ENCODE data around the gene LMBRD1.

The LMBRD1 gene

DNA sequence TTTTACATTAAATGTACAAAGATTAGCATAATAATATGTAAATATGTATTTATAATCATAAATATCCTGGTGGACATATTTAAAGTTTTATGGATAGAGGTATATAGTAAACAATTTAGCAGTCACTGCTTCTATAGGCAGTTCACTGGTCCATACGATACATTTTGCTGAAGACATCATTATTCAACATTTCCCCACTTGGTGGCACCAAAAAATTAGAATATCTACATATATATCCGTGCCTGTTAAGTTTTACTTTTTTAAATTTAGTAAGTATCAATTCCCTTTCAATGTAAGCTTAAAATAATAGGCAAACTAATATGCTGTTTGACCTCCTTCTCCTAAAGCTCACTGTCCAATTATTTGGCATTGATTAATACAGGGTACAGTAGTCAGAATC lies 64.2 kb downstream of the LMBRD1 start:
- Histone ChIP-seq H3K27me3 (ENCODE audit: insufficient read depth, poor library complexity, severe bottlenecking) (no peaks in the 10 kb centered on the region), H3K4me3 (ENCODE audit: severe bottlenecking) (no peak overlapping the region), H3K4me1 (ENCODE audit: insufficient read depth, poor library complexity, severe bottlenecking) (no peaks in the 10 kb centered on the region), H3K36me3 (ENCODE audit: low read depth) (peaks cover 4% of the 10 kb centered on the region; the same call in 1 of the 2 replicates), H3K27ac (ENCODE audit: poor library complexity, severe bottlenecking) (no peak overlapping the region), H3K9me3 (ENCODE audit: severe bottlenecking) (no peaks in the 10 kb centered on the region)
- ATAC-seq (ENCODE audit: low read depth) (no peak), DNase-seq (ENCODE audit: low spot score) (no peak)
- TF ChIP-seq, protein P1, sequence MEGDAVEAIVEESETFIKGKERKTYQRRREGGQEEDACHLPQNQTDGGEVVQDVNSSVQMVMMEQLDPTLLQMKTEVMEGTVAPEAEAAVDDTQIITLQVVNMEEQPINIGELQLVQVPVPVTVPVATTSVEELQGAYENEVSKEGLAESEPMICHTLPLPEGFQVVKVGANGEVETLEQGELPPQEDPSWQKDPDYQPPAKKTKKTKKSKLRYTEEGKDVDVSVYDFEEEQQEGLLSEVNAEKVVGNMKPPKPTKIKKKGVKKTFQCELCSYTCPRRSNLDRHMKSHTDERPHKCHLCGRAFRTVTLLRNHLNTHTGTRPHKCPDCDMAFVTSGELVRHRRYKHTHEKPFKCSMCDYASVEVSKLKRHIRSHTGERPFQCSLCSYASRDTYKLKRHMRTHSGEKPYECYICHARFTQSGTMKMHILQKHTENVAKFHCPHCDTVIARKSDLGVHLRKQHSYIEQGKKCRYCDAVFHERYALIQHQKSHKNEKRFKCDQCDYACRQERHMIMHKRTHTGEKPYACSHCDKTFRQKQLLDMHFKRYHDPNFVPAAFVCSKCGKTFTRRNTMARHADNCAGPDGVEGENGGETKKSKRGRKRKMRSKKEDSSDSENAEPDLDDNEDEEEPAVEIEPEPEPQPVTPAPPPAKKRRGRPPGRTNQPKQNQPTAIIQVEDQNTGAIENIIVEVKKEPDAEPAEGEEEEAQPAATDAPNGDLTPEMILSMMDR (IDR thresholded peaks at IDR 0.05; ENCODE audit: poor library complexity, severe bottlenecking): peak; percentile 41

DNA sequence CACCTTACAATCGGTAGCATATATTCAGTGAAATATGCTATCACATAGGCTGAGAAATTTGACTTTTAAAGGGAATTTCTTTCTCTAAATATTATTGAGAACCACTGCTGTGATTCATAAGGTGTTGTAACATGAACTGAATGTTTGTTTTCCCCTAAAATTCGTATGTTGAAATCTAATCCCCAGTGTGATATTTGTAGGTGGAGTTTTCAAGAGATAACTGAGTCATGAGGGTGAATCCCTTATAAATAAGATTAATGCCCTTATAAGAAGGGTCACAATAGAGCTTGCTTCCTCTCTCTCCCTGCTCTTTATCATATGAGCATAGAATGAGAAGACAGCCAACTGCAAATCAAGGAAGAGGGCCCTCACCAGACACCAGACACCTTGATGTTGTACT lies 64.8 kb downstream of the LMBRD1 start:
- no peak overlapping the region for H3K27ac ChIP-seq (ENCODE audit: poor library complexity, severe bottlenecking)
- no peaks in the 10 kb centered on the region for H3K9me3 ChIP-seq (ENCODE audit: severe bottlenecking)
- ATAC-seq (ENCODE audit: low read depth) (no peak), DNase-seq (ENCODE audit: low spot score) (no peak)
- H3K27me3 ChIP-seq (ENCODE audit: insufficient read depth, poor library complexity, severe bottlenecking): no peaks in the 10 kb centered on the region
- TF ChIP-seq, protein P1 (IDR thresholded peaks at IDR 0.05; ENCODE audit: poor library complexity, severe bottlenecking): no peak
- no peak overlapping the region for H3K4me3 ChIP-seq (ENCODE audit: severe bottlenecking)
- peaks cover 2% of the 10 kb centered on the region; the same call in 1 of the 2 replicates for H3K36me3 ChIP-seq (ENCODE audit: low read depth)
- no peaks in the 10 kb centered on the region for H3K4me1 ChIP-seq (ENCODE audit: insufficient read depth, poor library complexity, severe bottlenecking)

DNA sequence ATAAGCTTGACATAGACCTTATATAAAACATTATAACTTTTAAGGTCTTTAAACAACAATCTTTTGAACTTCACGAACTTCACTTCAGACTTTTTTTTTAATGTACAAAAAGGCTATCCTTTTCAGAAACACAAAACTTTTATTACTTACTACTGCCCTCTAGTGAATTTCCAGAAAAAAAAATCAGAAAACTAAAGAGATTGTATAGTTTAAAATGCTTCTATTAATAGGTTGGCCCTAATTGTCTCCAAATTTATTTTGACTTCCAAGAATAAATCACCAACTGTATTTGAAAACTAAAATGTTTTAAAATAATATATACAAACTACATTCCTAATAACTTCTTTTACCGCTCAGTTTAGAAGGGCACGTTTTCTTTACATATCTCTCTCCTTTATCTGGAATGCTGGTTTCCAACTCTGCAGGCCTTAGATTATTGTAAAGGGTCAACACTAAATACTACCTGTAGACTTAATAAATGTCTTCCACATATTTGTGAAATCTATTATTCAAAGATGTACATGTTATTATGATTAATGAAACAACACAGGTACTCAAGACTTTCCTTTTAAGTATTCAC lies 66.8 kb downstream of the LMBRD1 start:
- Histone ChIP-seq H3K36me3 (ENCODE audit: low read depth) (no peaks in the 10 kb centered on the region), H3K9me3 (ENCODE audit: severe bottlenecking) (no peaks in the 10 kb centered on the region), H3K27me3 (ENCODE audit: insufficient read depth, poor library complexity, severe bottlenecking) (no peaks in the 10 kb centered on the region), H3K27ac (ENCODE audit: poor library complexity, severe bottlenecking) (no peak overlapping the region), H3K4me3 (ENCODE audit: severe bottlenecking) (no peak overlapping the region), H3K4me1 (ENCODE audit: insufficient read depth, poor library complexity, severe bottlenecking) (no peaks in the 10 kb centered on the region)
- DNase-seq (ENCODE audit: low spot score) (no peak), ATAC-seq (ENCODE audit: low read depth) (no peak)
- TF ChIP-seq, protein P1 (IDR thresholded peaks at IDR 0.05; ENCODE audit: poor library complexity, severe bottlenecking): peak; percentile 65

DNA sequence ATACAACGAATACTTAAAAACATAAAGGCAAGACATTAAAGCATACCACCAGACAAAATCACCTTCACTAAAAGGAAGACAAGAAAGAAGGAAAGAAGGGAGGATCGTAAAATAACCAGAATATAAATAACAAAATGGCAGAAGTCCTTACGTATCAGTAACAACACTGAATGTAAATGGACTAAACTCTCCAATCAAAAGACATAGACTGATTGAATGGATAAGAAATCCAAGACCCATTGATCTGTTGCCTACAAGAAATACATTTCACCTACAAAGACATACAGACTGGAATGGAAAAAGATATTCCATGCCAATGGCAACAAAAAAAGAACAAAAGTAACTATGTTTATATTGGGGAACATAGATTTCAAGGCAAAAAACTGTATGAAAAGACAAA lies 74.1 kb downstream of the LMBRD1 start:
- Histone ChIP-seq H3K4me3 (ENCODE audit: severe bottlenecking) (no peak overlapping the region), H3K9me3 (ENCODE audit: severe bottlenecking) (peaks cover 4% of the 10 kb centered on the region), H3K36me3 (ENCODE audit: low read depth) (peaks cover 11% of the 10 kb centered on the region), H3K27me3 (ENCODE audit: insufficient read depth, poor library complexity, severe bottlenecking) (no peaks in the 10 kb centered on the region), H3K4me1 (ENCODE audit: insufficient read depth, poor library complexity, severe bottlenecking) (no peaks in the 10 kb centered on the region), H3K27ac (ENCODE audit: poor library complexity, severe bottlenecking) (no peak overlapping the region)
- TF ChIP-seq, protein P1 (IDR thresholded peaks at IDR 0.05; ENCODE audit: poor library complexity, severe bottlenecking): no peak
- ATAC-seq (ENCODE audit: low read depth) (no peak), DNase-seq (ENCODE audit: low spot score) (no peak)

DNA sequence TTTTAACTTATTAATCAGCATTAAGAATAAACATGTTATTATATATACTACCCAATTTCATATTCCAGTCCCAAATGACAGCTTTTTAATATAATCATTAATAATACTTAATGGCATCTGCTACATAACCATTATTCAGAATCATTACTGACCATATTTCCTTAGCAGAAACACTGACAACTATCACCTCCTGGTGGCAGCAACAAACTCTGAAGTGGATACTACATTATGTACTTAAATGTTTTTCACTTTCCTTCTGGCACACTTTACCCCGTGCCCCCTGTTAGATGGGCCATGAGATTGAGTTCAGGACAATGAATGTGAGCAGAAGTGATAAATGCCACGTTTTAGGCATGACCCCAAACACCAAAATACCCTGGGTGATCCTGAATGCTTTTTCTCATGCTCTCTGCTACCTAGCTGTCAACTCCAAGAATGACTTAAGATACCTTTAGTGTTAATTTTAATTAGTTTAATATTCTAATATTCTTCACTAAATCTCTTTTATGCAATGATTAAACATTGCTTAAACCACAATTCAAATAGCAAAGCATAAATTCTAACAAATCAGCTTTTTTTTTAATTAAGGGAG lies 77.1 kb downstream of the LMBRD1 start:
- Histone ChIP-seq H3K4me3 (ENCODE audit: severe bottlenecking) (no peak overlapping the region), H3K9me3 (ENCODE audit: severe bottlenecking) (peaks cover 4% of the 10 kb centered on the region), H3K27me3 (ENCODE audit: insufficient read depth, poor library complexity, severe bottlenecking) (no peaks in the 10 kb centered on the region), H3K36me3 (ENCODE audit: low read depth) (peaks cover 17% of the 10 kb centered on the region), H3K27ac (ENCODE audit: poor library complexity, severe bottlenecking) (no peak overlapping the region), H3K4me1 (ENCODE audit: insufficient read depth, poor library complexity, severe bottlenecking) (no peaks in the 10 kb centered on the region)
- DNase-seq (ENCODE audit: low spot score) (no peak), ATAC-seq (ENCODE audit: low read depth) (peak; percentile 42; the same call in 1 of the 3 replicates)
- TF ChIP-seq, protein P1 (IDR thresholded peaks at IDR 0.05; ENCODE audit: poor library complexity, severe bottlenecking): peak; percentile 52

Data from RWPE2 (cell line).